ENCODE results near the gene PPARA.
"Not testable (repeated sequence)": the region's sequence is repeated elsewhere in the genome, so short reads cannot be mapped to it uniquely, and the experiment has no call there.

PPARA gene

DNA sequence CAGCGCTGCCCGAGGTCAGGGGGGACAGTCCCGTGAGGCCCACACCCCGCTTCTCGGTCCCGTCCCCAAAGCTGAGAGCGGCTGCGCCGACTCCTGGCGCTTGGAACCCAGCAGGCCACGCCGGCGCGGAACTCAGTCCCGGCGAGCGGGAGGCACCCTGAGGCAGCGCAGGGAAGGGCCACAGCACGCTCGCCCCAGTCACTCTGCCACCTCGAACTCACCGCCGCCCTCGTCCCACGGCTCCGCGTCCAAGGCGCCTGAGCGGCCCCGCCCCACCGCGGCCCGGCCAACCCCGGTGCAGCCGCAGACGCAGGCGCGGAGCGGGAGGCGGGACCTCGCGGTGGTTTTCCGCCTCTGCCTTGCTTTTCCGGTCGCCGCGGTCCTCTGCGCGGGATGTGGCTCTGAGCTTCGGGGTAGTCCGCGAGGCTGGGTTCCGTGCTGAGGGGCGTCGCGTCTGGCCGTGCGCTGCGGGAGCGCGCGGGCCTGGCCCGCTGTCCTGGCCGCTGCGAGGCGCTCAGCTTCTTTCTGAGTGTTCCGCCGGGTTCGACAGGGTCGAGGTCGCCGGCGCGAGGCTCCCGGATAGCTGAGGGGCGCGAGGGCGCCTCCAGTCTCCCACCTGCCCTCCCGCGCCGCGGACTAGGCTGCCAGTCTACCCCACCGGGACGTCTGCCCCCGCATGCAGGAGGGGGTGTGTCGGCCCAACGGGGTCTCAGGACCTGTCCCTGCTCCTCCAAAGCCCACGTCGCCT is 99.9 kb downstream of the PPARA start, which contains the start of gene CDPF1:
TSS of gene CDPF1 (minus strand) at position 259 of the 748 bp plus-strand sequence. CDS start 2,009 bp downstream, outside the sequence.
- no peak for FAIRE-seq

DNA sequence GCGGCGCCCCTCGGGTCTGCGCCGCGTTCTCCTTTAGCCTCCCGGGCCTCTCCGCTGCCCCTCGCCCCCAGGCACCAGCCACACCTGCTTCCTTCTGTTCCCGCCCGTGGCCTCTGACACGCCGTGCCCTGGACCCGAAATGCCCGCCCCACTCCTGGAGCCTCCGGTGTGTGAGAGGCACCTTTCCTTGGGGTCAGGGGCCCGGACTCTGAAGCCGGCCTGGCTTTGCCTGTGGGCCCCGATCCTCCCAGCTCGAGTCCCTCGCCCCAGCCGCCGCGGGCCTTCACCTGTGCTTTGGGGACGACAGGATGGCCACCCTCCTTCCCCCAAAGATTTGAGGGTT is 100.4 kb downstream of the PPARA start:
- FAIRE-seq, result no peak

DNA sequence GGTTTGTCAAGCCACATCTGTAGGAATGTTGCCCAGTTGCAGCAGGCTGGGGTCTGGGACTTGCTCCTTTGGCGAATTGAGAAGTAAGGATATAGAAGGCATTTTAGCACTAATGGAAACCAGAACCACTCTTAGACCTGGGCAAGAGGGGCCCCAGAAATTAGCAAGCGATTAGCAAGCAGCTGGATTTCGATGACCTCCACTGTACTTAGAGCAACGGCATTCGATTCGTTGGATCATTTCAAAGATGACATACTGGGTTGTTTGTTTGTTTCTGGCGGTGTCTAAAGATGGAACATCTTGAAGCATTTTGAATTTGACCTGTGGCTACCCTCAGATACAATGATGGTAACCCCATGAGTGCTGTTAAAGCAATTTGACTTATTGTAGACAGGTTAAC is 100.9 kb downstream of the PPARA start:
- FAIRE-seq, result no peak

DNA sequence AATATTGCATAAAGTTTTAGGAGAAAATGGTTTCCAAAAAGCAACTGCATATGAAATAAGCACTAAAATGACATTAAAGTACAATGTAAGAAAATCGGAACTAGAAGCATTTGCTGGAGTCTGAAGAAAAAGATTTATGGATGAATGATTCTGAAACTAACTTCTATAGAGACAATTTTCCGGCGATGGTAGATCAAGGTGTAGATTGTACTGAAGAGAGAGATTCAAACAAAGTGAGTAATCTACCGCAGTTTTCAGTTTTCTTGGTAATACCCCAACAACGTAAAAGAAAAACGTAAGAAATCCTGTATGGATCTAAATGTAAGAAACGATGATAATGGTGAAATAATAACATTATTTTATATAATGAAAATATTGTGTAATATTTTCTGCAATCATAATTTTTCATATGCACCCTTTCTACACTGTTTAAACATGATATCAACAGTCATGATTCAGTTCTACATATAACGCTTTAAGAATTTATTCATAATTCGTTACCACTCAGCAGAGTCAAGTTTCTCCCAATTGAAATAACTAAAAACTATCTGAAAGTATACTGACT is 101.6 kb downstream of the PPARA start:
- peak; percentile 14 for FAIRE-seq

DNA sequence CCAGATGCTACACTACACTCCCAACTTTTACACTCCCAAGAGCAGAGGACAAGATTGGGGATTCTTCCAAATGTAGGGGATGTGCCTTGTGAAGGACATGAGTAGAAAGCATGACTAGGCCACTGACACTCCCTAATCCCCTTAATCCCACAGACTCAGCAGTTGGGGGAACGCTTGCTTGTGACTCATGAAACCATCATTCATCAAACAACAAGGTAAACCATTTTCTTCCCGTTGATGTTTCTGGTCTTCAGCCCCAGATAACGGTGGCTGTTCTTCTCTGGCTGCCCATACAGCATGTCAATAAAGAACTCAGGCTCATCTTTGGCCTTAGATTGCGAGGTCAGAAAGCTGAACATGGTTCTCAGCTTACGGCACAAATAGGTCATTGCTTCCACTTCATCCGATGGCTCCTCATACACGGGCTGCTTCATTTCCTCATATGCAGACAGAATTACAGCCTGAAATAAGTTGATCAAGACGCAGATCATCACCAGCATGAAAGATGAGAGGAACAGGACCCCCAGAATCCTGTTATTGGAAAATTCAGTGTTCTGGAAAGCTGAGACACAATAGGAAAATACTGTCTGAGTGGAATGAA is 106.1 kb downstream of the PPARA start:
- FAIRE-seq, result no peak

DNA sequence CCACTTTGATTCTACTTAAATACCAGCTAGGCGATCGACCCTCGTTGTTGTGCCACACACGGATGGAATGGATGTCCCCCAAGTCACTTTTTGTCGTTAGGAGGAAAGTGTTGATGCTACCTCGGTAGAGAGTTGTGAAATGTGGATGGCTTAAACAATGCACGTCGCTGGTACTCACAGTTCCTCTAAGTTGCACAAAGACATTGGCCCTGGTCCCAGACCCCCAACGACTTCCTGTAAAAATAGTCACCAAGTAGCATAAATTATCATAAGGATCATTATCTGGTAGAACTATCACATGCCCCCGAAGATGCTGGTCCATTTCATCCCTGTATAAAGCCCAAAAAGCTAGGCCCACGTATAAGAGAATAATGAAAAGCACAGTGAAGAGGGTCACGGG is 109.0 kb downstream of the PPARA start:
- FAIRE-seq, result no peak

DNA sequence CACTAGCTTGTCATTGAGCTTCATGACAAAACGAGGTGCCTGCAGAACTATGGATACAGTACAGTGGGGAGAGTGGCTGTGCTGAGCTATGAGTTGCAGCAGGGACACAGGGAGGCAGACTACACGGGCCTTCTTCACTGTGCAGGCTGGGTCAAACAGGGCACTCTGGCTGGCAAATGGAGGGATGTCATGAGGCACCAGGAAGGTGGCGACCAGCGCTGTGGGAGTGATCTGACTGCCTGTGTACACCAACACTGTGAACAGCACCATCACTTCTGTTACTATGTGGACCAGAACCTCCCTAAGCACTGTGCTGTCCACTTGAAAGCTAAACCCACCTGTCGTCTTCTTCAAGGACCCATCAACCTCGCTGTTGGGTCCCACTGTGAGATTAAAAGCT is 109.7 kb downstream of the PPARA start:
- FAIRE-seq, result no peak

DNA sequence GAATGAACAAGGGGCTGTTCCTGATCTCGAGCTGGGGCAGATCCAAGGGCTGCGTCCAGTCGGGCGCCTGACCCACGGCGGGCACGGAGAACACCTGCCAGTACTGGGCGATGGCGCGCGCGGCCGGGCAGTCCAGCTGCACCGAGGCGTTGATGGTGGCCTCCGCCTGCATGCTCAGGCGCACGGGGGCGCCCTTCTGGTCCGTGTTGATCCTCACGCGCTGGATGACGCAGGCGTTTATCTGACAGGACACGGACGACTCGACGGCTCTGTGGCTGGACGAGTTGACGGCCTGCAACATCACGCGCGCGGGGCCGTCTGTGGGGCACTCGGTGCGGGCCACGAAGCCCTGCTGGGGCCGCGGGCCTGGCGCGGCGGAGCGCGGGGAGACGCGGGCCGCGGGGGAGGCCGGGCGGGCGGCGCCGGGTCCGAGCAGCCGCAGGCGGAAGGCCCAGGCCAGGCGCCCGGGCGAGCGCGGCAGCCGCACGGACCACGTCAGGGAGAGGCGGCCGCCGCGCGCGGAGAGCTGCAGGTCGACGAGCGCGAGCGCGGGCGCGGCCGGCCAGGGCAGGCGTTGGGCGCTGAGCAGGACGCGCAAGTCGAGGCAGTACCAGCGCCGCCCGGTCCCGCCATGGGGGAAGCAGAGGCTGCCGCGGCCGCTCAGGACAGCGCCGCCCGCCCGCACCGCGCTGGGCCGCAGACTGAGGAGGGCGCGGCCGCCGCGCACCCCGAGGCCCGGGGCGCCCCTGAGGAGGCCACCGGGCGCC is 112.3 kb downstream of the PPARA start:
- FAIRE-seq, result no peak

DNA sequence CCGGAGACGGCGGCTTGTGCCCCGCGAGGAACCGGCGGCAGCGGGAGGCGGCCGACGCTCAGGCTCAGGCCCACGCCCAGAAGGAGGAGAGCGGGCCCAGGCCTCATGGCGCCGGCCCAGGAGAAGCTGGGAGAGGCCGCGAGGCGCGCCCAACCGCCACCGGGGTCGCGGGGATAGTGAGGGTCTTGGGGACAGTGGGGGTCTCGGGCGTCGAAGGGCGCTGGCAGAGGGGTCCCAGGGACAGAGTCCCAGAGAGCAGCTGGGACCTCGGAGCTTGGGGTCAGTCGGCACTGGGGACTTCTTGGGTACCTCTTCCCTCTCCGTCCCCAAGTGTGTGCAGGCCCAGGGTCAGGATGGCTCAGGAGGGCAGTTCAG is 112.9 kb downstream of the PPARA start, which contains the start of gene PKDREJ:
TSS of gene PKDREJ (minus strand) at position 128 of the 375 bp plus-strand sequence. CDS start at position 107, 21 bp downstream.
- no peak for FAIRE-seq

DNA sequence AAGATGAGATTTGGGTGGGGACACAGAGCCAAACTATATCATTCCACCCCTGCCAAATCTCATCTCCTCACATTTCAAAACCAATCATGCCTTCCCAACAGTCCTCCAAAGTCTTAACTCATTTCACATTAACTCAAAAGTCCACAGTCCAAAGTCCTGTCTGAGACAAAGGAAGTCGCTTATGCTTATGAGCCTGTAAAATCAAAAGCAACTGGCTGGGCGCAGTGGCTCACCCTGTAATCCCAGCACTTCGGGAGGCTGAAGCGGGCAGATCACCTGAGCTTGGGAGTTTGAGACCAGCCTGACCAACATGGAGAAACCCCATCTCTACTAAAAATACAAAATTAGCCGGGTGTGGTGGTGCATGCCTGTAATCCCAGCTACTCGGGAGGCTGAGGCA is 114.2 kb downstream of the PPARA start:
- not testable (repeated sequence) for FAIRE-seq

DNA sequence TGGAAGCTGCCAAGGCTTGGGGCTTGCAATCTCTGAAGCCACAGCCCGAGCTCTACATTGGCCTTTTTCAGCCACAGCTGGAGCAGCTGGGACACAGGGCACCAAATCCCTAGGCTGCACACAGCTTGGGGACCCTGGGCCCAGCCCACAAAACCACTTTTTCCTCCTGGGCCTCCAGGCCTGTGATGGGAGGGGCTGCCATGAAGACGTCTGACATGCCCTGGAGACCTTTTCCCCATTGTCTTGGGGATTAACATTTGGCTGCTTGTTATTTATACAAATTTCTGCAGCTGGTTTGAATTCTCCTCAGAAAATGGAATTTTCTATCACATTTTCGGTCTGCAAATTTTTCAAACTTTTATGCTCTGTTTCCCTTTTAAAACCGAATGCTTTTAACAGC is 115.3 kb downstream of the PPARA start:
- FAIRE-seq, result not testable (repeated sequence)

DNA sequence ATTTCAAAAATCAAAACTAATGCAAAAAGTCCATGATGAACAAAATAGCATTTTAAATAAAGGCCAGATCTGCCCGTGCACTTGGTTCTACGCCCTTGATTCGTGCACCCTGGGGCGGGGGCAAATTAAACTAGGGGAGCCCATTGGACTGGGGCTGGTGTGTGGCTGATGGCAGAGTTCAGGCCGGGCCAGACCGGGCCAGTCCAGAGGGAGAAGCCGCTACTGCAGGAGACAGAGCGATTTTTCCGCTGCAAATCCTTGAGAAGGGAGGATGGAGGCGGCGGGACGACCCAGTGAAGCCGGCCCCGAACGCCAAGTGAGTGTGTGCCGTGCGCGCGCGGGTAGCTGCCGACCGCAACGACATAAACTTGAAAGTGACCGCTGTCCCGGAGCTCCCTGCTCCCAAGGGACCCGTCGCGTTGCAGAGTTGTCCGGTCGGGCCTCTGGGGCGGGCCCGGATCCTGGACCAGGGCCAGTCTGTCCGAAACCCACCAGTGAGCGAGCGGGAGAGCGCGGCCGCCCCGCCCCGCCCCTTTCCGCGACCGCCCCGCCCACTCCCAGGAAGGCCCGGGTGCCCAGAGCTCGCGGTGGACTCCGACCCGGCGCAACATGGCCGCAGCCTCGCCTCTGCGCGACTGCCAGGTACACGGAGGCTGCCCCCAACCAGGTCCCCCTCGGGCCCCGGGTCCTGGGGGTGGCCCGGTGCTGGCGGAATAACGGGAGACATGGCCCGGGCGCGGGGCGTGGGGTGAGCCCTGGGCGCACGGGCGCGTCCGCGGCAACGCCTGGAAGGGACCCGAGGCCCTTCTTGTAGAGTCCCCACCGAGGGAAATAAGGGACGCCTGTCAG is 117.3 kb downstream of the PPARA start, which contains the start of gene TTC38:
TSS of gene TTC38 (plus strand) at position 578 of the 849 bp plus-strand sequence. CDS start at position 610, 32 bp downstream.
- FAIRE-seq, result peak; percentile 29

DNA sequence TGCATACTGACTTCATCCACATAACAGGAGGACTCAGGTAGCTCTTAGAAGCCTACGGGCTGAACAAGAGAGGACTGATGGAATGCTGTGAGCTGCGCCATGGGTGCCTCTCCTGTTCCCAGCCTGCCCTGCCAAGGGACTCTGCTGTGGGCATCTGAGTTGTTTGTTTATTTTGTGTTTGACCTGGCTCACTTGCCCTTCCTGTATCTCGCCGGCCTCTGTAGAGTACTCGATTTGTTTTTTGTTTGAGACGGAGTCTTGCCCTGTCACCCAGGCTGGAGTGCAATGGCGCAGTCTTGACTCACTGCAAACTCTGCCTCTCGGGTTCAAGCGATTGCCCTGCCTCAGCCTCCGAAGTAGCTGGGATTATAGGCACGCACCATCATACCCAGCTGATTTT is 119.2 kb downstream of the PPARA start:
- FAIRE-seq, result no peak

DNA sequence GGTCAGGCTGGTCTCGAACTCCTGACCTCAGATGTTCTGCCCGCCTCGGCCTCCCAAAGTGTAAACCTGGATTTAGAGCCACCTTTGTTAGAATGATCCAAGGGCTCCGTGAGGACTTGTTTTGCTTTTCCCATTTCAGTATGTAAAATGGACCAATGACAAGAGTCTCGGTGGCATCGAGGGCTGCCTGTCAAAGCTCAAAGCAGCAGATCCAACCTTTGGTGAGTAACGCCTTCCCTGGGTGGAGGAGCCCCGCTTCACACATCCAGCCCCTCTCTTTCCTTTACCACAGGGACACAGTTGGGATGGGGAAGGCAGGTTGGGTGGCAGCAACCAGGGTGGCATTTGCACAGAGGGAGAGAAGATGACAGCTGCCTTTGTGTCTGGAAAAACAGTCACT is 121.9 kb downstream of the PPARA start:
- FAIRE-seq, result no peak

DNA sequence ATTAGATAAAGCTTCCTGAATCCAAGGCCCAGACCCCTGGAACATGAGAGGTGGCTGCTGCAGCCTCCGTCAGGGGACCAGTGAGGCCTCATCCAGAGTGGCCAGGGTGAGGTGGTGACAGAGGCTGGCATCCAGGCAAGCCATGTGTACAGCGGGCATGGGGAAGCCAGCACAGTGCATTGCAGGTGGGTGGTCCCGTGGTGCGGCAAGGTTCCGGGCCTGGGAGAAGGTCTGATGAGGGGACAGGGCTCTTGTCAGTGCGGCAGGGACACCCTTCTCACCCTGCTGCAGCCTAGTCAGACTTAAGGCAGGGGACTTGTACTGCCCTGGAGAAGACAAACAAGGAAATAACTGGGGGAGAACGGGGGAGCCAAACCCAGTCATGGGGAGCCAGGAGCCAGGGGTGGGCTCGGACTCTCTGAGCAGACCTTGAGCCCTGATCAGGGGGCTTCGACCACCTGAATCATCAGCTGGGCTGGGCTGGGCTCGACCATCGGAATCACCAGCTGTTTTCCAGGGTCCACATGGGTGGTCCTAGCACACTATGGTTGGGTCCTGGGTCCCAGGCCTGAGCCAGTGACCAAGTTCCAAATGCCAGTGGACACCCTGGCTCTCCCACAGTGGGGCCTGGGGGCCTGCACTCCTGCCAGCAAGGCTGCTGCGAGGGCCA is 122.6 kb downstream of the PPARA start:
- no peak for FAIRE-seq

DNA sequence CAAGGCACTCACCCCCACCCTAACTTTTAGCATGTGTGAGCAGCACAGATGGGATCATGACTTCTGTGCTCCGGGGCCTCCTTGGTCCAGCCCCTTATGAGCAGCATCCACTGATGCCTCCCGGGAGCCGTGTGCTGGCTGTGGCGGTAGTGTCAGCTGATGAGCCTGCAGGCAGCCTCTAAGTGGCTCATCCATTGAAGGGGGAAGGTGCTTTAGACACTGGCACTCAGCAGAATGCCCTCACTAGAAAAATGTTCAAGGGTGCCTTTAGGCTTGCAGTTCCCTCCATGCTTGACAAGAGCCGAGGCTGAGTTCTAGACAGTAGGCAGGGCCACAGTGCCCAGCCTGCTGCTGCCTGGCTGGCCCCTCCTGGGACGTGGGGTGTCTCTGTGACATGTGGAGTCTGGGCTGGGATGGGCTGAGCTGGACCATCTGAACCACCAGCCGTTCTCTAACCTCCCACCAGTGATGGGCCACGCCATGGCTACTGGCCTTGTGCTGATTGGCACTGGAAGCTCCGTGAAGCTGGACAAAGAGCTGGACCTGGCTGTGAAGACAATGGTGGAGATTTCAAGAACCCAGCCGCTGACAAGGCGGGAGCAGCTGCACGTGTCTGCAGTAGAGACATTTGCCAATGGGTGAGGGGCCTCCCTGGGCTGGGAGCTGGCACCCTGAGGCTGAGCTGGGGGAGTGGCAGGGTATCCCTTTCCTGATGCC is 123.3 kb downstream of the PPARA start:
- FAIRE-seq, result no peak

DNA sequence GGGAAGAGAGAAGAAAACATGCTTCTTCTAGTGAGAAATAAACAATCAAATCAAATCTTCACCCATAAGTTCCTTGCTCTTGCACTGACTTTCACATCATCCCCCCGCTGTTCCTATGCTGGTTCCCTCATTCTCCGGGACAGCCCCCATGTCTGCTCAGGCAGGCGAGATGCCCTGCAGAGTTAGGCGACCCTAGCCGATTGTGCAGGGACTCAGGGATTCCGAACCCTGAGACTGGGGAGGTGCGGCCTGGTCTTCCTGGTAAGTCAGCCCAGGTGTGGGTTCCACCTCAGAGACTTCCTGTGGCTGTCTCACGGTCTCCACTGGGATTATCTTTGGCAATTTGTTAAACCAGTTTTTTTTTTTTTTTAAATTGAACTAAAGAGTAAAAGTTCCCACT is 124.1 kb downstream of the PPARA start:
- FAIRE-seq, result no peak

DNA sequence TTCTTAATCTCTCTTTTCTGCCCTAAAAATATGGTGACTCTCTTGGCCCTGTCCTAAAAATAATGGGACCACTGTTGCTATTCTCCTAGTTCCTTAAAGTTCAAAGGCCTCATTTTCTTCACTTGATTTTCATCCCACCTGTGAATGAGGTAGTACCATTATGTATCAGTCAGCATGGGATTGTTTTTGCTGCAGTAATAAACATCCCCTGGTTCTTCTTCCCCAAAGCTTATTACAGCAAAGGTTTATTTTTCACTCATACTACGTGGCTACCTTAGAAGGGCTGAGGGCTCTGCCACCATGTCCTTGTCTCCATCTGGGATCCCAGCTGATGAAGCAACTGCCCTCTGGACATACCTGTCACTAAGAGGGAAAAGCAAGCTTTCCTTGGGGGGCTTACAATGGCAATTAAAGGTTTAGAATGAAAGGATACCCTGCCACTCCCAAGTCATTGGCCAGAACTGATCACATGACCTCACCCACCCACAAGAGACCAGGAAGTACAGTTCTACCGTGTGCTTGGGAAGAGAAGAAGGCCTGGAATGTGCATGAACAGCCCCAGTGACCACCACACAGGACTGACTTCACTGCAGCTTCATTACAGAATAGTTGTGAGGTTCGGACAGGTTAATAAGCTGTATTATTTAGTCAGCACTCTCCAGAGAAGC is 125.3 kb downstream of the PPARA start:
- FAIRE-seq, result no peak

DNA sequence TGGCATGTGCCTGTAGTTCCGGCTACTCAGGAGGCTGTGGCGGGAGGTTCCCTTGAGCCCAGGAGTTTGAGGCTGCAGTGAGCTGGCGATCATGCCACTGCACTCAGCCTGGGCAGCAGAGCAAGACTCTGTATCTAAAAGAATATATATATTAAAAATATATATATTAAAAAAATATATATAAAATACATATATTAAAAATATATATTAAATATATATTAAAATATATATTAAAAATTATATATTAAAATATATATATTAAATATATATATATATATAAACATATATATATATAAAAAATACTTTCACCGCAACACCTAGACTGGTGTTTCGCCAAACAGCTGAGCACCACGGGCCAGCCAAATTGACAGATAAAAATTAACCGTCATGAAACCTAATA is 126.2 kb downstream of the PPARA start:
- peak; percentile 54 for FAIRE-seq

Measured in A204.1 (cell line).